RPMI7951 (cell line): ENCODE data around the gene BUD31. TPM values are rescaled to one million over a fixed set of nuclear protein-coding genes. Genes with fewer than 3 reads are reported as not detected.

Experiments used
- DNase-seq: peaks from one replicate; pipeline ENCODE4 v3.0.0-alpha.2; 2012; ENCODE audit warnings: low read depth
- total RNA-seq: library from RNA; depleted of rRNA; stranded (reverse); fragments of >200 nt; shearing (Covaris generic); gene quantifications from 2 replicates; pipeline ENCODE4 v1.2.3, GENCODE V29; 2014

Gene BUD31
- total RNA-seq, 1 experiment from 2014 or later: 240 TPM

DNA sequence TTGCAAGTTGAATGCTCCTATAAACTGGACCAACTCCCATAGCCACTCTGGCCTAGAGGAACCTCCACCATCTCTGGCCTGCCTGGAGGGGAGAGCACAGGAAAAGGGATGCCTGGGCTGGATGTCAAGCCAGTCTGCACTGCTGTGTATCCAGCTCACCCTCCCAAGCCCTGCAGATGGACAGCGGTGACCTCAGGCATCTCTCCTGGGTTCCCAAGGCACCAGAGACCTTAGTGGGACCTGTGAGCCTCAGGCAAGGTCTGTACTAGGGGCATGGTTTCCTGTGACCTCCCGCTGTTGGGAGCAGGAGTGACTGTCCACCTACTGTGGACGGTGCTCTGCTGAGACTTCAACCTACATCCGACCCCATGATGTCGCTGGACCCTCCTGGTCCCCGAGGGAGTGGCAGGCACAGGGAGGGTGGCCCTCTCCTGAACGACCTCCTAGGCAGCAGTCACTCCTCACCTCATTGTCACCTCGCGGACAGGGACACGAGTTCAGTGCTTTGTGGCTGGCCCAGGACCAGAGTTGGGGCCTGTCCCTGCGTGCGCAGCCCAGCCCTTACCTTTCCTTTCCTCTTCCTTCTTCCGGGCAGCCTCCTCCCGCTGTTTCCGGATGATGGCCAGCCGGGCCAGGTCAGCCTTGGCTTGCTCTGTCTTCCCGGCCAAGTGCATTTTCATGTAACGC, 11.3 kb upstream of the BUD31 start:
- no peak for DNase-seq

DNA sequence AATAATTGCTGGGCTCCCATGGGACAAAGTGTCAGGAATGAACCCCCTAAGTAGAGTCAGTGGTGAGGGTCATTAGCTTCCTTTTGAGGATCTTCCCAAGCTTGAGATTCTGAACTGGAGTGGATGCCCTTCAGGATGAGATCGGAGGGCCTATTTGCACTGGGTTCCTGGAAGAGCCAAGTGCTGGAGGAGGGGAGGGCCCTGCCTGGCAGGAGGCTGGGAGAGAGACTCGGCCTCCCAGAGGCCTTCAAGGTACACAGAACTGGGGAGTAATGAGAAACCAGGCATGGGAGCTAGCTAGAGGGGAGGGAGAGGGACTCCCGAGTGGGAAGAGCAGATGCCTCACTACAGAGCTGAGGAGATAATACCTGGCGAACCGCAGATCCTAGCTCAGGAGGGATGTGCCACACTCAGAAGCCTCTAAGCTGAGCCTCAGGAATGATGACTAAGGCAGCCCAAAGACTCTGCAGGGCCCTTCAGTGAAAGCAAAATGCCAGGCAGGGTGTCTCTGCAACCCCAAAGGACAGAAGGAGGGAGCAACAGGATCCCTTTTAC, 9.8 kb upstream of the BUD31 start:
- DNase-seq: no peak

DNA sequence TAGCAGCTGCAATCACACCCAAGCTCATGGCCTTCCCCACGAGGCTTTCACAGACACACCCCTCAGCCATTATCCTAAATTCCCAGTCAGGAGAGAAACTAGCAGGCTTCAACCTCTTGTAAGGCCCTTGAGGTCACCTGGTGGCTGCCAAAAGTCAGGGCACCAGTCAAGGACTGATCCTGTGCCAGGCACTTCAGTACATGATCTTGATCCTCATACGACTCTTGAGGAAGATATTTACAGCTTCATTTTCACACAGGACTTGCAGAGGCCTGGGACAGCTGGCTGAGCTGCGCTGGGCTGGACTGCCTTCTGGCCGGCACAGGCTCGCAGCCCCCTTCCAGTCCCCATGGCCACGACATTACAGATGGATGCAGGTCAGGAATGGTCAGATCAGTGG, 9.2 kb upstream of the BUD31 start:
- no peak for DNase-seq

DNA sequence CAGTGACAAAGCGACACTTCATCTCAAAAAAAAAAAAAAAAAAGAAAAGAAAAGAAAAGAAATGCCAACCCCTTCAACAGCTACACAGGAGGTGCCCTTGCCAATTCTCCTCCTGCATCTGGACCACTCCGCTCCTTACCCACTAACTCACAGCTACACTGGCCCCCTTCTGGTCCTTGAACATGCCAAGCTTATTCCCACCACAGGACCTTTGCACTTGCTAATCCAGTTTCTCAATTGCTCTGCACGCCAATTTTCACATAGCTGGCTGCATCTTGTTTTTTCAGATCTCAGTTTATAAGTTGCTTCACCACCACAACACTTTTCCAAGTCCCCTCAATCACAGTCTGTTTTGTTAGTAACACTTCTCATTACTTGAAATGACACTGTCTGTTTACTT, 5.9 kb upstream of the BUD31 start:
- no peak for DNase-seq

DNA sequence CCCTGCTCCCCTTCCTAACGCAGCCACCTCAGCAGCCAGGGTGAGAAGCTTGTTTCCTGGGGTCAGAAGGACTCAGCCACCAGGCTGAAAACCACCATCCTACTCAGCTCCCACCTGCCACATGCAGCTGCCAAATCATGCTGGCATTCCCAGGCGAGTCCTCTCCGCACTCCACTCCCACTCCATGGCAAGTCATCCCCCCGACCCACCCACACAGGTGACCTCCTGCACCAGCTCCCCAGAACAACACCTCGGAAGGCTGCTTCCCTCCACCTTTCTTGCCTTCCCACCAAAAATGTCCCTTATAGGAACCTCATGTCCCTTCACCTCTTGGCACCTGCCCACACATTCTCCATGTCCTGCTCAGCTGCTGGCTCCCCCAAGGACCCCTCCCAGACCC, 5.0 kb upstream of the BUD31 start:
- DNase-seq: no peak

DNA sequence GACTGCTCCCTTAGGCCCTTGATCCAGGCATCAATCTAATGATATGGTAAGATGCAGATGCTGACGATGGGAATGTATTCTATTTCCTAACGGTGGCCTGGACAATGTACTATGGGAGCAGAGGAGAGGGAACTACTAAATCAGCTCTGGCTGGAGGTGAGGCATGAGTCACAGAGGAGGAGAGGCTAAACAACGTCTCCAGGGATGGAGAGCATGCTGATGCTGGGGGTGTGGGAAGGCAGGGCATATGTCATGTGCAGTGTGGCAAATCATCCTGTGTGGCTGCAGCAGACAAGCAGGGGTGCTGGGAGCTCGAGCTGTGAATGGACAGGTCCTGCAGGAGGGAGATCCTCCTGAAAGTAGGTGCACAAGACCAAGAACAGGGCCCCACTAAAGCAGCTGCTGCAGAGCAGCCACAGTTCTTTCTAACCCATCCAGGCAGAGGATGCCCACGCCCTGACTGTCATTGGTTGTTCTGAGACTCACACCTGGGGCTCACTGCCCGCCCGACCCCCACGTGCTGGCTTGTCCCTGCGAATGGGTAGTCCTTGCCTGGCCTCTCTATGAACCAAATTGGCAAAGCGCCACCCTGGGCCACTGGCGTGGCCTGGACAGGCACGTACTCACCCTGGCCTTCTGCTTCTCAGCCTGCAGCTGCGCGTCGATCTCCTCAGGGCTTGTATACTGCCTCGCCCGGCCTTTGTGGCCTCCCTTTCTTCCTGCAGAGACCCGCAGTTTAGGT, 4.4 kb upstream of the BUD31 start:
- no peak for DNase-seq

DNA sequence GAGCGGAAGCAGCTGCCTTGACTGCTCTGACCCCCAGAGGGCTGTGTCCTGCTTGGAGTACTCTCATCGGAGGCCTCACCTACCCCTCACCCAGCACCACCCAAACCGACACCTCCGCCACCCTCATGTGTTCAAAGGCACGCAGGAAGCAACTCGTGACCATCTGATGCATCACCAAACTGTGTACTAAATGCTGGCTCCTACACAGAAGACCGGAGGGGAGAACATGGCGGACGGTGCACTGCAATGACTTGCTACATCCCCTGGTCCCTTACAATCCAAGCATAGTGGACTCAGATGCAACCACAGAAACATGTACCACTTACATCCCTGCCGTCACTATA, 3.8 kb upstream of the BUD31 start:
- DNase-seq: no peak

DNA sequence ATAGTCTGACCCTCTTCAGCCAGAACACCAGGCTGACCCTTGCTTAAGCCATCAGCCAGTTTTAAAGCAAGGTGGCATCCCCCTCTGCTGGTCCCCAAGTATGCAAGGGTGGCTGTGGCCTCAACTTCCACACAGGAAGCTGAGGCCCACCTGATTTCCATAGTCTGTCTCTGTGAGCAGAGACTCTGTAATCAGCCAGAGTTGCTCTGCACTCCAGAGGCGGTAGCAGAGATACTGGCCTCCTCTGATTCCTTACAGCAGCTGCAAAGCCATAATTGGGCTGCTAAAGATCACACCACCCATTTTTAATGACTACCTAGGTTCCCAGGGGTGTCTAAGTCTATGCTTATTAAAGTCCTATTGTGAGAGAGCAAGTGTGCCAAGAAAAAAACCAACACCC, 2.2 kb upstream of the BUD31 start:
- no peak for DNase-seq

DNA sequence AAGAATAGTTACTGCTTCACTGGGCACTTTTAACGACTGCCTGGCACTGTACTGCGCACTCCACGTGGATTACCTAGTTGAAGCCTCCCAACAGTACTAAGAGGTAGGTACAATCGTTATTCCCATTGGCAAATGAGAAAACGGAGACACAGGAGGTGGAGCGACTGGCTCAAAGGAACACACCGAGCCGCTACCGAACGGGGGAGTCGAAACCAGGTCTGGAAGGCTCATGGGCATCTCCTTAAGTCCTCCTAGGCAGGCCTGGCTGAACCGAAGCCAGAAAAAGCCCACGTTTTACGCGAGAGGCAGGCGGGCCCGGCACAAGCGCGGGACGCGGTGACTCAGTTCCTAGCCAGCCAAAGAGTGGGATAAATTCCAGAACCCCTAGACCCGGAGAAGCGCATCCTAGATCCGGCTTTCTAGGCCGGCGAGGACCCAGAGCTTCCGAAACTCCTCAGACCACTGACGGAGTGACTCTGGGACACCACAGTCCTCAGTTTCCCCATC, 844 bp upstream of the BUD31 start:
- peak; percentile 81 for DNase-seq

DNA sequence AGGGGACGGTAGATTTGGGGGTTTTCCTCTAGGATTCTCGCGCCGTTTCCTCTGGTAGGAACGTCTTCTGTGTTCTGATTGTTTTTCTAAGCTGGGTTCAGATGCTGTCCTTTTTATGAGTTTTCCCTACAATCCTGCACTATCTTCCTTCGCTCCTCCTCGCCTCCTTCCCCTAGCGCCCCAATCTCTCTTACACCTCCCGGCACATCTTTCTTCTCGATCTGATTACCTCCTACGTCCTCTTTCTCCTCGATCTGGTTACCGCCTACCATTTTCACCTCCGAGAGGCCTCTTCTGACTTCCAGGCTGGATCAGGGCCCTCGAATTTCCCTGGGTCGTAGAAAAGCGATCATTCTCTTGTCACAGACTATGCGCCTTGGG, 413 bp downstream of the BUD31 start:
- DNase-seq: no peak

DNA sequence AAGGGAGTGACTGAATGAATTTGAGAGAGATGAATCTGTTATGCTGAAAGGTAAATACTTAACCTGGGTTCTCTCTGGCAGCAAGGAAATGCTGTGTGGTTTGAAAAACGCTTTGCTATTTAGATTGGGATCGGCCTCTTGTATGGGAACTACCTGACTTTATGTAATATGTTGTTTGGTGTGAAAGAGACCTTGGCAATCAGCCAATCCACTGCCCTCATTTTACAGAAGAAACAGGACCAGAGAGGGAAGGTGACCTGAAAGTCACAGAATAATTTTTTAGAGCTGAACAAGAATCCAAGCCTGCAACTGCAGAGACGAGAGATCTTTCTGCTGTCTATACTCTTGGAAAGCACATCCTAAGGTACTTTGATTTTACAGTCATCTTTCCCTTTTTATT, 1.0 kb downstream of the BUD31 start:
- no peak for DNase-seq

DNA sequence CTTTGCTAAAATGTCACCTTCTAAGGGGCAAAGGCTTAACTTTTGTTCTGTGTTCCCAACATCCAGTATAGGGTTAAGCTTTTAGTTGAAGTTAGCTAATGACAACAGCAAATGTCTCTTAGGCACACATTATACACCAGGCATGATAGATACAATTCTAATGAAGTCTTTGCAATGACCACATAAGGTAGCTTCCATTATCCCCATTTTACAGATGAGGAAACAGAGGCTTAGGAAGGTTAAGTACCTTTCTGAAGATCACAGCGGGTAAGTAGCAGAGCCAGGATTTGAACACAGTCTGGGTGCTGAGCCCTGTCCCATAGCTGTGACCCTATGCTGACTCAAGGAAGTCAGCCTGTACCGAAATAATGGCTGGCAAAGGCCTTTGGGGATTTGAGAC, 1.9 kb downstream of the BUD31 start:
- no peak for DNase-seq

DNA sequence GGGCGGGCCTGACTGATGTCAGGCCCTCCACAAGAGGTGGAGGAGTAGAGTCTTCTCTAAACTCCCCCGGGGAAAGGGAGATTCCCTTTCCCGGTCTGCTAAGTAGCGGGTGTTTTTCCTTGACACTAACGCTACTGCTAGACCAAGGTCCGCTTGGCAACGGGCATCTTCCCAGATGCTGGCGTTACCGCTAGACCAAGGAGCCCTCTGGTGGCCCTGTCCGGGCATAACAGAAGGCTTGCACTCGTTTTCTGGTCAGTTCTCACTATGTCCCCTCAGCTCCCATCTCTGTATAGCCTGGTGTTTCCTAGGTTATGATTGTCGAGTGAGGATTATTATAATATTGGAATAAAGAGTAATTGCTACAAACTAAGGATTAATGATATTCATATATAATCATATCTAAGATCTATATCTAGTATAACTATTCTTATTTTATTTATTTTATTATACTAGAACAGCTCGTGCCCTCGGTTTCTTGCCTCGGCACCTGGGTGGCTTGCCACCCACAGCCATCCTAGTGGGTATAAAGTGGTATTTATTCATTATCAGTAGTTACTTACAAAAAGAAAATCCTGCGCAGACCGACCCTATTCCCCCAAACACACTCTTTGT, 6.9 kb downstream of the BUD31 start:
- DNase-seq: peak; percentile 69

DNA sequence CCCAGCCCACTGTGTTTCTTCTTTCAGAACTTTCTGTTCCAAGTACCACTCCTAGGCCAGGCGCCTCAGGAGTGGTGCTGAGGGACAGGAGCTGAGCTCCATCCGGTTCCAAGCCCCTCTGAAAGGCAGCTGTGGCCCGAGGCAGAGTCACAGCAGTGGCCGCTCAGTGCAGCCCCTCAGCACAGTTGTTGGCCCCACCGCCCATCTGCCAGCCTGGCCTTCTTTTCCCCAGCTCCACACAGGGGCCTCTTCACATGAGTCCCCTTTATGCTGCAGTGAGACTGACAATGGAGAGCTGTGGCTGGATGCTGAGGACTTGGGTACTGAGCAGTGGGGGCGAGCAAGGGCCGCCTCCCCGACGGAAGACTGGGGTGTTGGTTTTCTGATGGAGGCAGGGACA, 9.5 kb downstream of the BUD31 start:
- DNase-seq: no peak

DNA sequence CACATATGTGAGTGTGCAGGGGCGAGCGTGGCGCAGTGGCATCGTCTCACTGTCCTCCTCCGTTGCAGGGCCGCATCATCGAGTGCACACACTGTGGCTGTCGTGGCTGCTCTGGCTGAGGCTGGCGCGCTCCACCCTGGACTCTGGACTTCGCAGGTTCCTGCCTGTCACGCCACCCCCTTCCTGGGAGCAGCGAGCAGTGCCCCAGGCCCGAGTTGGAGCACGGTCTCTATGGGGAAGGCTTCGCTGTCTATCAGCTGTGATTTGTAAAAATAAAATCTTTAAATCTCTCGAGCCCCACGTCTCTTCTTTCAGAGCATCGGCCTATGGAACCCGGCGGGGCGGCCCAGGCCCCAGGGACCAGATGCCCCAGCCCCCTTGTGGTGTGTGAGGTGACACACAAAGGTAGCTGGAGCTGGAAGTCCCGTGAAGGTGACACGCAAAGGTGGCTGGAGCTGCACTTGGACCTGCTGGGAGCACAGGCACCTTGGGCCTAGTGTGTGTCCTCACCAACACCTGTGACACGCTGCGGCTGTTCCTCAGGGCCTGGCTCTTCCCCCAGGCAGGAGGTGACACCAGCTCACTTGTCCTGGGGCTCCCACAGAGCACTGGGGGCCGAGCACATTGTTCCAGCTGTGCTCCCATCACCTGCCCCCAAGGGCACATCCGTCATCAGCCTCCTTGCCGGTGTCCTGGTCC, 10.7 kb downstream of the BUD31 start:
- DNase-seq: no peak

DNA sequence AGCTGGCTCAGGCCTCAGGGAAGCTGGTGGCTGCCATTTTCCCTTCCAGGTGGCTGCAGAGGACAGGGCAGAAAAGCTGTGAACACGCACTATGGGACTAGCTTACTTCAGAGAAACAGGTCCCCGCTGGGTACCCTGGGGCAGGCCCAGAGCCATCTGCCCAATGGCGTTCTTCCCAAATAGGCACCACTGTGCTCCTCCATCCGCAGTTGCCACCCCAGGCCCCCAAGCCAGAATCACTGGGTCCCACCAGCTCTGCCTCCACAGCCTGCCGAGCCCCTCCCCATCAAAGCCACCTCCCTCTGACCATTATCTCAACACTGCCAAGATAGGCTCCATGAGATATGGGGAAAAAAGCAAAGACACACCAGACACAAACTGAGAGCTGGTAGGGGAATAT, 11.4 kb downstream of the BUD31 start:
- DNase-seq: no peak

DNA sequence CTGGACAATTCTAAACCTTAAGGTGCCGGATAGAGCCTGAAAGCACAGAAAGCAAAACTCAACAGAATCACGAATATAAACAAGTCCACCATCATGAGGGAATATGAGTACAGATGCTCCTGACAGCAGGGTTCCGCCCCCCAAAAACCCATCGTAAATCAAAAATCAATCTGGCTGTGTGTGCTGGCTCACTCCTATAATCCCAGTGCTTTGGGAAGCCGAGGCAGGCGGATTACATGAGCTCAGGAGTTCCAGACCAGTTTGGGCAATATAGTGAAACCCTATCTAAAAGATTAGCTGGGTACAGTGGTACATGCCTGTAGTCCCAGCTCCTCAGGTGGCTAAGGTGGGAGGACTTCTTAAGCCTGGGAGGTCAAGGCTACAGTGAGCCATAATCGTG, 12.2 kb downstream of the BUD31 start:
- DNase-seq: no peak

DNA sequence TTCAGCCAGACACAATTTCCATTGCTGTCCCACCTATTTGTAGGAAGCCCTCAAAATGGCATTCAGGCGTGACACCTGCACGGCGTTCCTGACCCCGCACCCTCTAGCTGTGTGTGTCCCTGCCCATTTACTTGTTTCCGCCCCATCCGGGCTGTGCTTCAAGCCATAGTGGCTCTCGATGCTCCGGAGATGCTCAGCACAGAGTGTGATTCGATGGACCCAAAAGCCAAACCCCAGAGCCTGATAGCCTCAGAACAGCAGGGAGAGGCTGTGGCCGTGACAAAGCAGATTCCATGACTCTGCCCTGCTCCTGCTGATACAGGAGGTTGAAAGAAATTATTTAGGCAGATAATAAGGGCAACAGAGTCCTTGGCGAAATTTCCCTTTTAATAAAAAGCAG, 13.4 kb downstream of the BUD31 start:
- no peak for DNase-seq

DNA sequence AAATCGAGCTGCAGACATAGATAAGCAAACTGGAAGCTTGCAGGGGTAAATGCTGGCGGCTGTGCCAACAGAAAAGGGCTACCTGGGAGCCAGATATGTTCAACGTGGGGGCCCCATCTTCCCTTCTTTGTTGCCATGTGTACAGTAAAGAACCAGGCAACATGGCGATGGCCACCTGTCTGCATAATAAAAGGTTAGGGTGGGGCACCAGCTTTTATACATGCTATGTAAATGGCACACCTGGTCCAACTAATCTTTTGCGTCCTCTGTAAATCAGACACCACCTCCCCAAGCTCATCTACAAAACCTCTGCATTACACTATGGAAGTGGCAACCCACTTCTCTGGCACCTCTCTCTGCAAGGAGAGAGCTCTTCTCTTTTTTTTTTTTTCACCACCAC, 13.9 kb downstream of the BUD31 start:
- no peak for DNase-seq

DNA sequence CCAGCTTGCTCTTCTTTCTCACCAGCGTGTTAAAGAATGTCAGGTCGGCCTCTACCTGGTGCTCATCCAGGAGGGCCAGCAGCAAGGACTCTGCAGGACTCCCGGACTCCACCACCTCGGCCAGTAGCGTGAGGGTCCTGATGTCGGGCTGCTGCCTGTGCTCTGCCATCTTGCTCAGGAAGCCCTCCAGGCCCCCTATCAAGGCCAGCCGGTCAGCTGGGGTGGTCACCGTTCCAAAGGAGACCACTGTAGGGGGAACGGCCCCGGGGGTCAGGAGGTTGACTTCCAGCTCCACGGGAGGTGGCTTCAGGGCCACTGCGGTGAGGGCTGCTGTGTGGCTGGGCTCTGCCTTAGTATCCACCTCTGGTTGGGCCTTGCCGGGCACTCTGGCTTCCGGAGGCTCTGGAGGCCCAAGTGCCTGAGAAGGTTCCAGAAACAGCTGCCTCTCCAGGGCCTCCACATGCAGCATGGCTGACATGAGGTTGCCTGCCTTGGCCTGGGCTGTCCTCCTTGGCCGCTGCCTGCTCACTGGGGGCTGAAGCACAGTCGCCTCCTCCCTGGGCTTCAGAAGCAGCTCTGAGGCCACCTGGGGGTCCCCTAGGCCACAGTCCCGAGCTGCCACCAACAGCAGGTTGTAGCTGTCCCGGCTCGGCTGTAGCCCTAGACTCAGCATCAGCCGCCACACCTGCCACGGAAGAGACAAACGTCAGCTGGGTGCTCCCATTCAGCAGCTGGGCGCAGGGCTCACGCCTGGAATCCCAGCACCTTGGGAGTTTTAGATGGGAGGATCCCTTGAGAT, 16.4 kb downstream of the BUD31 start:
- no peak for DNase-seq

DNA sequence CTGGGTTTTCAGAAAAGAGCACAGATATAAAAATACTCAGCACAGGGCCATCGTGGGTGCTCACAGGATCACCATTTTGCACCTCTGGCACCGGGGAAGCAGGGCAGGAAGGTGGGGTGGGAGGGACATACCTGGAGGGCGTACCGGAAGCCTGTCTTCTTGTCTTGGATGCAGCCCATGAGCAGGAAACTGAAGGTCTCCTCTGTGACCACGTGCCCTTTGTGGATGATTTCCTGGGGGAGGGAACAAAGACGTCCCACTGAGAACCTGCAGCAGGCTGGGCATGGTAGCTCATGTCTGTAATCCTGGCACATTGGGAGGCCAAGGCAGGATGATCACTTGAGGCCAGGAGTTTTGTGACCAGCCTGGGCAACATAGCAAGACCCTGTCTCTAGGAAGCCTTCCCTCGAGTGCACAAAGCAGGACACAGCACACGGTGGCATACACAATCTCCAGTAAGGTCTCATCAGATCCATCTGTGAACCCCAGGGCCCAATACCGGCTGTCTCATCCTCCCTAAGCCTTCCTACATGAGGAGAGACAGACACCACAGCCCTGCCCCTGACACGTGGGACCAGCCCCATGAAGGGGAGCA, 20.3 kb downstream of the BUD31 start:
- no peak for DNase-seq
